CD4-positive, alpha-beta T cell (primary cell): ENCODE results near the gene MAST2. TPM values are rescaled to one million over a fixed set of nuclear protein-coding genes. Genes with fewer than 3 reads are reported as not detected.

Source experiments
- ATAC-seq: fragments of 200-7000 bp; cut with Tn5 transposase; one replicate; pipeline ENCODE4 v1.10.0; 2022; ENCODE audit warnings: mild to moderate bottlenecking; ENCODE audit not compliant: poor library complexity
- CTCF ChIA-PET: fragments of 350-600 bp; sonication (Branson Sonifier 250); formaldehyde crosslinking; loops from one replicate; lab custom pipeline; 2021; ENCODE audit warnings: antibody characterized with exemption, inconsistent platforms; lab: Charles Lee
- POLR2A ChIA-PET: fragments of 350-600 bp; sonication (Branson Sonifier 250); formaldehyde crosslinking; loops from one replicate; lab custom pipeline; 2021; ENCODE audit warnings: antibody characterized with exemption, inconsistent platforms; lab: Charles Lee
- DNase-seq, 14 experiments: peaks; one replicate each; pipeline ENCODE4 v3.0.0-alpha.2; 2013 to 2020; ENCODE audit warnings: mixed read lengths in 2 of 14
- H3K27ac ChIP-seq, 2 donors: one replicate each; pipeline versions ENCODE4 v1.5.1 to v1.7.0; 2013; ENCODE audit warnings: low read length in 2 of 2, low read depth in 1 of 2, mild to moderate bottlenecking in 1 of 2
- H3K27me3 ChIP-seq, 2 experiments: 1 replicate in 1 of 2; 2 replicates in 1 of 2; pipeline versions ENCODE4 v1.6.1 to v1.7.0; 2013; ENCODE audit warnings: low read length in 2 of 2, control low read depth in 1 of 2, mild to moderate bottlenecking in 1 of 2, moderate library complexity in 1 of 2; ENCODE audit not compliant: insufficient read depth in 2 of 2, control insufficient read depth in 1 of 2
- H3K36me3 ChIP-seq: one replicate; pipeline ENCODE4 v1.6.1; 2013; ENCODE audit warnings: low read length, control low read depth; ENCODE audit not compliant: insufficient read depth
- H3K4me1 ChIP-seq: one replicate; pipeline ENCODE4 v1.6.1; 2013; ENCODE audit warnings: low read length, control low read depth; ENCODE audit not compliant: insufficient read depth
- H3K4me3 ChIP-seq: one replicate; pipeline ENCODE4 v1.5.1; 2013; ENCODE audit warnings: mild to moderate bottlenecking, low read length, moderate library complexity
- H3K9me3 ChIP-seq, 2 experiments: 1 replicate in 1 of 2; 2 replicates in 1 of 2; pipeline versions ENCODE4 v1.6.1 to v1.7.0; 2013; ENCODE audit warnings: low read length in 2 of 2, mild to moderate bottlenecking in 2 of 2, control low read depth in 1 of 2, moderate library complexity in 1 of 2; ENCODE audit not compliant: control insufficient read depth in 1 of 2, insufficient read depth in 1 of 2
- H3K27ac Mint-ChIP-seq: one replicate; pipeline ENCODE4 v1.8.0; 2020; ENCODE audit warnings: mixed read lengths
- H3K27me3 Mint-ChIP-seq: one replicate; pipeline ENCODE4 v1.8.0; 2021; ENCODE audit warnings: mixed read lengths
- H3K36me3 Mint-ChIP-seq: one replicate; pipeline ENCODE4 v1.8.0; 2021; ENCODE audit warnings: low read depth, mixed read lengths
- H3K4me1 Mint-ChIP-seq: one replicate; pipeline ENCODE4 v1.8.0; 2021; ENCODE audit warnings: low read depth, mixed read lengths
- H3K4me3 Mint-ChIP-seq: one replicate; pipeline ENCODE4 v1.8.0; 2020; ENCODE audit warnings: mild to moderate bottlenecking, mixed read lengths
- H3K9me3 Mint-ChIP-seq: one replicate; pipeline ENCODE4 v1.8.0; 2020; ENCODE audit warnings: mixed read lengths
- CTCF ChIP-seq: fragments of 200-600 bp; IDR thresholded peaks from one replicate; pipeline ENCODE4 v1.8.0; 2022; ENCODE audit warnings: antibody characterized with exemption, mild to moderate bottlenecking
- intact Hi-C, 2 experiments: fragments of 100-400 bp; cut with DNase I in 1 of 2; cut with micrococcal nuclease in 1 of 2; formaldehyde crosslinking; loops; one replicate each; pipeline versions ENCODE4 v1.15.1 to v1.9.0; 2023 to 2025; cut with DNase I, micrococcal nuclease
- total RNA-seq, 174 experiments: library from RNA in 2 of 174; stranded (reverse) in 2 of 174; gene quantifications; one replicate each; pipeline ENCODE4 v1.2.3 and lab custom pipeline; 2021 to 2026

Gene MAST2
- total RNA-seq, 2 experiments from 2014 or later, result 5.7 to 6.5 TPM

GRCh38 chr1:45864167-45865106 is 61.0 kb downstream of the MAST2 start:
- no peaks in the 10 kb centered on the region for H3K27me3 ChIP-seq
- Mint-ChIP-seq H3K9me3 (no peaks in the 10 kb centered on the region), H3K4me1 (peaks cover 16% of the 10 kb centered on the region), H3K27ac (no peak overlapping the region), H3K4me3 (no peak overlapping the region), H3K27me3 (no peaks in the 10 kb centered on the region), H3K36me3 (no peaks in the 10 kb centered on the region)
- CTCF ChIA-PET, result no interaction called here
- H3K36me3 ChIP-seq, result no peaks in the 10 kb centered on the region
- ATAC-seq (no peak), DNase-seq (no peak)
- no peaks in the 10 kb centered on the region for H3K4me1 ChIP-seq
- no peak overlapping the region for H3K4me3 ChIP-seq
- H3K27ac ChIP-seq, result no peak overlapping the region
- POLR2A ChIA-PET, result no interaction called here
- no peak for TF ChIP-seq CTCF
- H3K9me3 ChIP-seq, result no peaks in the 10 kb centered on the region
- intact Hi-C loops, result no loop called here

- Histone ChIP-seq H3K27me3 (no peaks in the 10 kb centered on the region), H3K4me3 (no peak overlapping the region), H3K36me3 (no peaks in the 10 kb centered on the region), H3K4me1 (no peaks in the 10 kb centered on the region), H3K27ac (no peak overlapping the region), H3K9me3 (no peaks in the 10 kb centered on the region)
- ATAC-seq, result no peak
- H3K4me3 Mint-ChIP-seq, result no peak overlapping the region
- H3K27me3 Mint-ChIP-seq, result no peaks in the 10 kb centered on the region
- peaks cover 15% of the 10 kb centered on the region for H3K4me1 Mint-ChIP-seq
- TF ChIP-seq CTCF, result no peak
- no peak overlapping the region for H3K27ac Mint-ChIP-seq
- H3K9me3 Mint-ChIP-seq, result no peaks in the 10 kb centered on the region
- intact Hi-C loops, result no loop called here
- CTCF ChIA-PET, result interaction anchor here (0.8 to 1.0 kb wide), 2 partner anchors 42 to 673 kb away, joined by 3 to 4 read pairs; no protein-coding TSS in a partner anchor
- DNase-seq, result no peak
- POLR2A ChIA-PET, result no interaction called here
- no peaks in the 10 kb centered on the region for H3K36me3 Mint-ChIP-seq
These were observed 64.4 kb downstream of the MAST2 start for GRCh38 chr1:45867697-45868348.

DNA sequence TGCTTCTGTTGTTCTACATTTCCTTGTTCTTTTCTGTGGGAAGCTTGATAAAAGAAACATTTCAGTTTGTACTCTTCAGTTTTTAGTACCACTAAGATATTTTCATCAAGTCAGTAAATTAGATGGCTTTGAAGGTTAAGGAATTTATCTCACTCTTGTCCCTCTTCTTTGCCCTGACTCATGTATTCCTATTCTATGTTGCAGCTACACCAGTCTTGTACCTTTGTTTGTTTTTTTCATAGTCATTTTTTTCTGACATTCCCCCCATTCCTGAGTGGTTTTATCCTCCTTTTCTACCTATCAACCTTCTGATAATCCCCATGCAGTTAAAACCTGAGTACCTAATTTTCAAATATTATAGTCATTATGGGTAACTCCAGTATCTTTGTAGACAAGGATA is 65.4 kb downstream of the MAST2 start:
- no peaks in the 10 kb centered on the region for H3K9me3 Mint-ChIP-seq
- Histone ChIP-seq H3K27ac (no peak overlapping the region), H3K4me3 (no peak overlapping the region), H3K4me1 (no peaks in the 10 kb centered on the region), H3K9me3 (no peaks in the 10 kb centered on the region), H3K27me3 (no peaks in the 10 kb centered on the region), H3K36me3 (no peaks in the 10 kb centered on the region)
- ATAC-seq (no peak), DNase-seq (no peak)
- CTCF ChIA-PET, result no interaction called here
- intact Hi-C loops, result no loop called here
- H3K36me3 Mint-ChIP-seq, result no peaks in the 10 kb centered on the region
- H3K27me3 Mint-ChIP-seq, result no peaks in the 10 kb centered on the region
- H3K27ac Mint-ChIP-seq, result no peak overlapping the region
- no peak for TF ChIP-seq CTCF
- H3K4me1 Mint-ChIP-seq, result peaks cover 9% of the 10 kb centered on the region
- no peak overlapping the region for H3K4me3 Mint-ChIP-seq
- POLR2A ChIA-PET, result no interaction called here
